Measurements from ENCODE around the gene PIP5K1C.

Gene PIP5K1C

DNA sequence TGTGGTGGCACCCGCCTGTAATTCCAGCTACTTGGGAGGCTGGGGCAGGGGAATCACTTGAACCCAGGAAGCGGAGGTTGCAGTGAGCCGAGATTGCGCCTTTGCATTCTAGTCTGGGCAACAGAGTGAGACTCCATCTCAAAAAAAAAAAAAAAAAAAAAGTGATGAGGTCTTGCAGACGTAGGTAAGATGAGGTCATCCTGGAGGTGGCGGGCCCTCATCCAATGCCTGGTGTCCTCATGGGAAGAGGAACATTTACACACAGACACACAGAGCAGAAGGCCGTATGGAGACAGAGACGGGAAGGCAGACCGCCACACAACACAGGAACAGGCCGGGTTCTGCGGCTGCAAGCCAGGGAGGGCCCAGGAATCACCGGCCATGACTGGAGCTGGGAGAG lies 78.0 kb downstream of the PIP5K1C start:
- no peak for DNase-seq

GRCh38 chr19:3621689-3622088 lies 78.6 kb downstream of the PIP5K1C start:
- no peak for DNase-seq

- no peak for DNase-seq
Observed at GRCh38 chr19:3620817-3621547, 79.3 kb downstream of the PIP5K1C start.

DNA sequence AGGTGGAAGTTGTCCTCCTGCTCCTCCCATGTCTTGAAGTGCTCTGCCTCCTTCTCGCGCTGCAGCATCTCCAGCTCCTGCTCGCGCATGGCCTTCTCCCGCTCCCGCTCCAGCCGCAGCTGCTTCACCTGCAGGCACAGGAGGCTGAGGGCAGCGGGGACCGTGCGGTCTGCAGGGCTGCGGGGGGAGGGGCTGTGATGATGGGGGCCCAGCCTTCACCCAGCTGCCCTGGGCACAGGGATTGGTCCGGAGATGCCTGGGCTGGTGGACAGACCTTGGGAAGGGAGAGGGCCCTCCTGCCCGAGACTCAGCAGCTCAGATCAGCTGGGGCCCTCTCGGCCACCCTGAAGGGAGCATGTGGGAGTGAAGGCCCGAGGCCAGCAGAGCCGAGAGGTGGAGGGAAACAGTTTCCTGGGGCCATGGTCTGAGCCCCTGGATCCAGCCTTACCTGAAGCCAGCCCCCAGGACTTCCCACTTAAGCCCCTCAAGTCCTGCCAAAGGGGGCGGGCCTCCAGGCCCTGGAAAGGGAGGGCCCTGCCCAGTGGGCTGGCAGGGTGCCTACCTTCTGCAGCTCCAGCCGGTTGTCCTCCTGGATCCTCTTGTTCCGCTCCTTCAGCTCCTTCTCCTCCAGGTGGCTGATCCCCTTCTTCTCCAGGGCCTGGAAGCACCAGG lies 80.0 kb downstream of the PIP5K1C start:
- no peak for DNase-seq

- no peak for DNase-seq
Observed at GRCh38 chr19:3619631-3620012, 80.6 kb downstream of the PIP5K1C start.

- DNase-seq = no peak
Observed at GRCh38 chr19:3618811-3619630, 81.2 kb downstream of the PIP5K1C start.

- DNase-seq = peak; percentile 67
Observed at GRCh38 chr19:3618144-3618810, 82.0 kb downstream of the PIP5K1C start.

DNA sequence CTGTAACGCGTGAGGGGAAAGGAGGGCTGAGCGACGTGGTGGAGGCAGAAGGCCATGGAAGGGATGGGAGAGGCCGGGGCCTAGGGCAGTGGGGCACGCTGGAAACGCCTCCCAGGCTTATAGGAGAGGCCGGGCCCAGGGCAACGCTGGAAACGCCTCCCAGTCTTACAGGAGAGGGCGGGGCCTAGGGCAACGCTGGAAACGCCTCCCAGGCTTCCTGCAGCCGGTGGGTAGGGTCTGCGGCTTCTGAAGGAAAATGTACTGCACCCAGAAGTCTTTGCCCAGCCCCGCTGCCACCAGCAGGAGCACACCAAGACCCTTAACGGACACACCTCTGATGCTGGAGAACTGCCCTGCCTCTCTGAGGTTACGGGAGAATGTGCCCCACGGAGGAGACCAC lies 82.8 kb downstream of the PIP5K1C start:
- peak; percentile 38 for DNase-seq

- DNase-seq = no peak
Observed at GRCh38 chr19:3615524-3616135, 84.6 kb downstream of the PIP5K1C start.

DNA sequence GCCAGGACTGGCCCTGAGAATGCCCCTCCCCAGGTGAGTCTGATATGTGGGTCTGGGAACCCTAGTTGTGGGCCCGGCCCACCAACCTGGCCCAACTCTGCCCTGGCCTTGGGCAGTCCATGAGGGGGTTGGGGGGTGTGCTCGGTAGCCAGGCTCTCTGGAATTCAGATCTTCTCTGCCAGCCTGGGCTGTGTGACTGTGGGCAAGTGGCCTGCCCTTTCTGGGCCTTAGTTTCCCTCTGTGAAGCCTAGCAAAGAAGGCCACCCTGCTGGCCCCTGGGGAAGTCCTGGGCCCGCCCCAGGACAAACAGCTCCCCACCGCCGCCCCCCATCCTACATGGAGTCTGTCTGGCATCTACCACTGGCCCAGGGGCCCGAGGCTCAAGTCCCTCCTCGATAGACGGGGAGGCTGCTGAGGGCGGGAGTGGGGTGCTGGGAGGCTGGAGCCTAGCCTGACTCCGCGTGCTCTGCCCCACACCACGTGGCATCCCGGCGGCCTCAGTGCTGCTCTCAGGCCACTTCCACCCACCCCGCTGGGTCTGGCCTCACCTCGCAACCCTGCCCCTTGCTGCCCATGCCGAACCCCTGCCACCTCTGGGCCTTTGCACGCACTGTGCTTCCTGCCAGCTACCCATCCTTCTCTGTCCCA lies 85.3 kb downstream of the PIP5K1C start:
- no peak for DNase-seq

- no peak for DNase-seq
Observed at GRCh38 chr19:3613818-3614661, 86.2 kb downstream of the PIP5K1C start.

DNA sequence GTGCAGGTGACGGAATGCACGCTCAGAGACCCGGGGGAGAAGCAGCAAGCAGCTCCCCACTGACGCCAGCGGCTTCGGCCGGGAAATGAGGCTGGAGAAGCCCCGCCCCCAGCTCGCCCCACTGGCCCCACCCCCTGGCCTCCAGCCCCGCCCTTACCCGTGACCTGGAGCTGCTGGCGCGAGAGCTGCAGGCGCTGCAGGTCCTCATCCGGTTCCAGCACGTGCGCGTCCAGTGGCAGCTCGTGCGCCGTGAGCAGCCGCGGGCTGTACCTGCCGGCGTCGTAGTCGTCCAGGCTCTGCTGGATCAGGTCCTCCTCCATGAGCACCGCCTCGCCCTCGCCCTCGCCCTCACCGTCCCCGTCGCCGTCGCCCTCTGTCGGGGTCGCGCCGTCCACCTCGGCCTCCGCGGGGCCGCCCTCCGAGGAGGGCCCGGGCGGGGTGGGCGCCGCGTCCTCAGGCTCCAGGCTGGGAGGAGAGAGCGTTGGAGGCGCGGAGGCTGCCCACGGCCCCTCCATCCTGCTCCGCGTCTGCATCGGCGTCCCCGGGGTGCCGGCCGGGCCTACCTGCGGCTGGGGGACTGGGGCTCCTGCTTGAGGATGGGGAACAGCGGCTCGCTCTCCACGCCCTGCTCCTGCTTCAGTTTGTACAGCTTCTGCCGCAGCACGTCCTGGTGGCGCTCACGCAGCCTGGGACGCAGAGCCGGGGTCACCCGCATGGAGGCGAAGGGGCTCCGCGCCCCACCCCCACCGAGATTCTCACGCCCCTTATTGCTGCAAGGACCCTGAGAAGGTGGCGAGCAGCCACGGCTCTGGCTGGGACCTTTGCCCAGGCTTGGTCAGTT lies 87.1 kb downstream of the PIP5K1C start:
- no peak for DNase-seq

DNA sequence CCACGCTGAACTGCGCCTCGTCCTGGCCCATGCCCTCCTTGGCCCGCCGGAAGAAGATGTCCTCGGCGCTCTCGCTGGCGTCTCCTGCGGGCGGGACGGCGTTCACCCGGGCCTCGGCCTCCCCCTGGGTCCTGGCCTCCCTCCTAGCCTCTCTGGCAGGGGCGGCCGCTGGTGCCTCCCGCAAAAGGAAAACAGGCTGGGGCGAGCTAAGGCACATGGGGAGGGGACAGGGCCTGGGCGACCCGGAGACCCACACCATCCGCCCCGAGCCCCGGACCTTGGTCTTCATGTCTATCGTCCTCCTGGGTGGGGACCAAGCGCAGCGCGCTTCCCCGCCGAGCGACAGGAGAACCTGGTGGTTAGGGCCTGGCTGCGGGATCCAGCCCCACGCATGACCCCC lies 87.9 kb downstream of the PIP5K1C start:
- no peak for DNase-seq

GRCh38 chr19:3611841-3612240 lies 88.4 kb downstream of the PIP5K1C start:
- DNase-seq = no peak

DNA sequence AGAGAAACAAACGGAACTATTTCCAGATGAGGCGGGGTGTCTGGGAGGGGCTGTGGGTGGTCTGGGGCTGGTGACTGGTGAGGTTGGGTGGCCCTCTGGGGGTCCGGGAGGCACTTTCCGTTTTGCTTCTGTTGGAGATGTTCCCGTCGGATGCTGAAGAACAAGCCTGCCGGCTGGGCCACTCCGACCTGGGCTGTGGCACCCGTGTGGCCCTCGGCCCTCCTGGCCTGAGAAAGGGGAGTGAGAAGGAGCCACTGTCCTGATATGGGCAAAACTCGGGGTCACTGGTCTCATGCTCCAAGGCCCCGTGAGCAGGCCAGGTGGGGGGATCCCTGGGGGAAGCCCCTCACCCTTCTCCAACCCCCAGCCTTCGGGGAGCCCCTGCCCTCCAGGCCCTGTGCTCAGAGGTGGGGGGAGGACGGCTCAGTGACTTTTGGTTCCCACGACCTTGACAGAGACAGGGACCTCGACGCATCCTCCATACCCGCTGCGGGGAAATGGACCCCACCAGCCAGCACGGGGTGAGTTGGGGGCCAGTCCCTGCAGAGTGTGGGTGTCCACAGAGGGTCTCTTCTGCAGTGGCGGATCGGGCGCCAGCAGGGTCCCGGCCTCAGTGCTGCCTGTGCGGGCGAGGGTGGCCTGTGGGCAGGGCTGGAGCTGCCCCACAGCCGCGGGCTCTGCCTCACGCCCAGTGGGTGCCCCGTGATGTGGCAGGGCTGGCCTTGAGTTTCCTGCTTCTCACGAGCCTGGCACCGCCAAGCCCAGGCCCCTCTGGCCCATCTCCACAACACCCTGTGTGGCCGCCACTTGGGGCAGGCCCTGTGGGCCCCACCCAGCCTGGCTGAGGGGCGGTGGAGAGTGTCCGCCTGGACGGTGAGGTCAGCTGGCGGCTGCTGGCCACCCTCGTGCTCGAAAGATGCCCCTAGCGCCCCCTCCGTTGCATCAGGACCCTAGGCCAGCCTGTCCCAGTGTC lies 89.2 kb downstream of the PIP5K1C start:
- DNase-seq = no peak

GRCh38 chr19:3609779-3610719 lies 90.2 kb downstream of the PIP5K1C start:
- no peak for DNase-seq

DNA sequence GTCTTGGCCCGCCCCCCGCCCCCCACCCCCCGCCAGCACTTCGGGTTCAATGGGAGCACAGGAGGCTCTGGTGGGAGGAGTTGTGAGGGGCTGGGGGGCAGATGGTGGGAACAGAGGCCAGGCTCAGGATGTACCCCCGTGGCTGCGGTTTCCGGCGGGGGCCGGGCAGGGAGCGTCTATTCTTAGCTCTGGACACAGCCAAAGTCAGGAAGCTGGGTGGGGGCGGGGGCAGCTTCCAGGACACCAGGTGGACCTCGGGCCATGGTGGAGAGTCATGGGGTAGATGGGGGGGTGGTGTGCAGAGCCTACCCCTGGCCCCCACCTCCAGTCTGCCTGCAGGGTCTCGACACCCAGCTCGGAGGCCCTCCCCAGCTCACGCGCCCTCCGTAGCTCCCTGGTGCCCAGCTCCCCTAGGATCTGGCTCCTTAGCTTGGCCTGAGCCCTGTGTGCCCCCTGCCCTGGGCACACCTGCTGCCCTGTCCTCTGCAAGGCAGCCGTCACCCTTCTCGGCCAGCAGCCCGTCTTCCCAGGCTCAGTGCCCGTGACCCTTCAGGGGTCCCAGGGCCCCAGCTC lies 91.4 kb downstream of the PIP5K1C start:
- DNase-seq = no peak

All from stimulated activated CD4-positive, alpha-beta T cell treated with anti-CD3 and anti-CD28 coated beads, Interleukin-15, amount 100 ng/mL, for 24 hours (primary cell).